NCI-H2107 treated with DMSO at 0.1 percent for 48 hours (cell line): ENCODE results near the gene UBE2D1.
"Not testable (repeated sequence)": the region's sequence is repeated elsewhere in the genome, so short reads cannot be mapped to it uniquely, and the experiment has no call there.

Experiments used
- DNase-seq: peaks from one replicate; lab custom pipeline; 2025; ENCODE audit not compliant: unreplicated experiment; lab: John Stamatoyannopoulos, UW

The UBE2D1 gene

GRCh38 chr10:58373442-58373827 lies 38.6 kb downstream of the UBE2D1 start:
- no peak for DNase-seq

DNA sequence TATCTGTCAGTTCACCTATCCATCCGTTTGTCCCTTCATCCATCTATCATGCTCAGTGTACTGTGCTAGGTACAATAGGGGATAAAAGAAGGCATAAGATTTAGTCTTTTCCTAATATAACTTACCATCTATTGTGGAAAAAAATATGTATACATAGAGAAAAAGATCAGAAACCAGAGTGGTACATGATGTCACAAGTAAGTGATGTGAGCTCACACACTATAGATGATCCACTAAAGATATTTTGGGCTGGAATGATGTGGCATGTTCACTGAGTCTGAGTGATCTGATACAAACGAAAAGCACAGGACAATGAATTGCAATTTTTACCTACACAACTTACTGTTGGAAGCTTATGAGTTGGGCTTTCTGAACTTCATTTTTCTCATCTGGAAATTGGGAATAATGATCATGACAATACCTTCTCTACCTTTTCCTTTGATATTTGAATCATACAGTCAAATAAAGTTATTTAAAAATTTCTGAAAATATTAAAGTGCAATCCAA lies 47.7 kb downstream of the UBE2D1 start:
- DNase-seq: no peak

DNA sequence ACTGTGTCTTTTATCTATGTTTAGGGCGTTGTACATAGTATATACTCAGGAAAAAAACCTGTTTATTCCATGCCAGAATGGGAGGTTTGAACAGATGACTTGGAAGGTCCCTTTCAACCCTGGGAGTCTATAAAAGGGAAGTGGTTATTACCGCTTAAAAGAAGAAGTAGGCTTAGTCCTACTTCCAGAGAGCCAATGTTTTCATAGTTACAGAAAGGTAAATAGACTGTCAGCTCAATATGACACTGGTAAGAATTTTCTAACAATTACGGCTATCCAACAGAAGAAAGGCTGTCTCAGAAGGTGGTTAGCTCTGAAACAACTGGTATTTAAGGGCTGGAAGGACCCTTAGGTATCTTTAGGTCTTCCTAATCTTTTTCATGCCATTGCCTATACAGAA lies 49.3 kb downstream of the UBE2D1 start:
- no peak for DNase-seq

- DNase-seq: no peak
Measured at GRCh38 chr10:58384544-58384998, 49.8 kb downstream of the UBE2D1 start.

DNA sequence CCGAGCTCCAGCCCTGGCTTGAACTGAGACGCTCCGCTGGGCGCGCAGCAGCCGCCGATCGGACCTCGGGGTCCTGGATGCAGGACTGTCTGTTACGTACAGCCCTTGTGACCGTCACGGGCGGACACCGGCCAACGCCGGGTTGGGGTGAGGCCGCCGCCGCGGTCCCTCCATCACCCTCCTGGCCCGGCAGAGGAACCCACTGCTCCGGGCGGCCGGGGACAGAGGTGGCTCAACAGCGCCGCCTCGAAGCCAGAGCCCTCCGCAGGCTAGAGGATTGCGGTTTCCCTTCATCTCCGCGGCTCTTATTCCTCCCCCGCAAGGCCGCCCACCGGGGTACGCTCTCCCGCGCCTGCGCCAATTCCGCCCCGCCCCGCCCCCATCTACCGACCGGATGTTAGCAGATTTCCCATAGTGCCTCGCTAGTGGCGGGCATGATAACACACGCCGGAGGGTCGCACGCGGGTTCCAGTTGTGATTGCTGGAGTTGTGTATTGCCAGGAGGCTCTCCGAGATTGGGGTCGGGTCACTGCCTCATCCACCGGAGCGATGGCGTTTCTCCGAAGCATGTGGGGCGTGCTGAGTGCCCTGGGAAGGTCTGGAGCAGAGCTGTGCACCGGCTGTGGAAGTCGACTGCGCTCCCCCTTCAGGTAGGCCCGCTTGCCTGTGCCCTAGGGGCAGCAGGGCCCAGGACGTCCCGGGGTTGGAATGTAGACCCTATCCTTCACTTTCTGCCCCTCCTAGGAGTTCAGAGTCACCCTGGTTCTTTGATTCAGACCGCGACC lies 50.4 kb downstream of the UBE2D1 start, which contains the start of gene TFAM:
TFAM (plus strand) TSS at position 412 of the 785 bp plus-strand sequence; CDS start at position 550, 138 bp downstream.
- DNase-seq: peak; percentile 29

DNA sequence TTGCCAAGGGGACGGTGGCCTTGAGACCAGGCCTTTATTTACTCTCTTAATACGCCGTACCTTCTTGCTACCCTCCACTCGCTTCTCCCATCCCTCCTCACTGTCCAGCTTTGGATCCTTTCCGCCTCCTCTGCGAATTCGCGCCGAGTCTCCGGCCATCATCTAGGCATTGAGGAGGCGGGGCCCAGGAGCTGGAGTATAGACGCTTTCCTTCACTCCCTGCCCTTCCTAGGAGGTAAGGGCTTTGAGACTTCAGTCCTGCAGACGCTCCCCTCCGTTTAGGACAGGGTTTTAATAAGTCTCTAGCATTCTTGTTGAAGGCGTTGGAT lies 50.9 kb downstream of the UBE2D1 start:
- no peak for DNase-seq

DNA sequence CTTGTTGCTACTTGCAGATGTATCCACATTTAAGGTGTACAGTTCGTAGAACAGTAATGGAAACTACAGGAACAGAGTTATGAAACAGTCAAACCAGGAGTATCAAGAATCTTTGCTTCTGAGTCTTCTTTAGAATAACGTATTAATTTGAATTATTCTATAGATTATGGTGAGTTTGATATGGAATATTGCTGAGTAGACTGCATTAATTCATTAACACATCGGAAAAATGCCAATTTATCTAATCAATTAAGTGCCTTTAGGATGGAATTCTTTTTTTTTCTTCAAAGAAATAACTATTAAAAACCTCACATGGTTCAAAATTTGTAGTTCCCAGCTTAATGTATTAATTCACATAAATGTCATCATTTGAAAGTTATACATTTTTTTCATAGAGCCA lies 54.2 kb downstream of the UBE2D1 start:
- no peak for DNase-seq

GRCh38 chr10:58393317-58393716 lies 58.5 kb downstream of the UBE2D1 start:
- DNase-seq: no peak

- no peak for DNase-seq
Measured at GRCh38 chr10:58394471-58394870, 59.7 kb downstream of the UBE2D1 start.

DNA sequence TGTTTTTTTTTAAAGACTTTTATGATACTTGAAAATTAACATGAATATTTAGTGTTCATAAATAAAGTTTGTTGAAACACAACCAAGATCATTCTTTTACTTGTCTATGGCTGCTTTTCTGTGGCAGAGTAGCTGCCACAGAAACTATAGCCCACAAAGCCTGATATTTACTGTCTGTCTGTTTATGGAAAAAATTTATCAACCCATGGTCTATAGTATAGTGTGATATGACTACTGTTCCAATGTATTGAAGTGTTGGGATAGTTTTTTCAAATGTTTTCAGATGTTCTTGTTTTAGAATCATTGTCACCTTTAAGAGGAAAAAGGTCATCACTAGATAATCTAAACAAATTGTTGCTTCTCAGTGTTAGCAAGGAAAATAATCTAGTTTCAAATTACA lies 61.3 kb downstream of the UBE2D1 start:
- no peak for DNase-seq

- no peak for DNase-seq
Measured at GRCh38 chr10:58397830-58398229, 63.0 kb downstream of the UBE2D1 start.

DNA sequence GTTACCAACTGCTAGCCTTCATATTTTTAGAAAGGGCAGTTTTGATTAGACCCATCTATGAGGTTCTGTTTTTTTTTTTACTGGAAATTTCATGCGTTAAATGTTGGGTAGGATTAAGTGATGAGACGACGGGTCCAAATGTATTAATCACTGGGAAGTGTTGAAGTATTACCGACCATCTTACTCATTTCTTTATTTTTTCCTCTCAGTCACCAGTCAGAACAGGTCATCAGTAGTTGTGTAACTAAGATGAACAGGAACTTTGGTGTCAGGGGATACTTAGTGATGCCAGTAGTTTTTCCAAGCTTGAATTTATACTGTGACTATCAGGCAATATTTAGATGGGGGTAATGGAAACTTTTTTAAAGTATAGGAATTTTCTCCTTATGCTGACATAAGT lies 64.6 kb downstream of the UBE2D1 start:
- no peak for DNase-seq

GRCh38 chr10:58400609-58401008 lies 65.8 kb downstream of the UBE2D1 start:
- DNase-seq: no peak

GRCh38 chr10:58404001-58404400 lies 69.2 kb downstream of the UBE2D1 start:
- no peak for DNase-seq

- no peak for DNase-seq
Measured at GRCh38 chr10:58409956-58410610, 75.3 kb downstream of the UBE2D1 start.

- DNase-seq: no peak
Measured at GRCh38 chr10:58412502-58412961, 77.7 kb downstream of the UBE2D1 start.

GRCh38 chr10:58414270-58415041 lies 79.7 kb downstream of the UBE2D1 start:
- DNase-seq: no peak

DNA sequence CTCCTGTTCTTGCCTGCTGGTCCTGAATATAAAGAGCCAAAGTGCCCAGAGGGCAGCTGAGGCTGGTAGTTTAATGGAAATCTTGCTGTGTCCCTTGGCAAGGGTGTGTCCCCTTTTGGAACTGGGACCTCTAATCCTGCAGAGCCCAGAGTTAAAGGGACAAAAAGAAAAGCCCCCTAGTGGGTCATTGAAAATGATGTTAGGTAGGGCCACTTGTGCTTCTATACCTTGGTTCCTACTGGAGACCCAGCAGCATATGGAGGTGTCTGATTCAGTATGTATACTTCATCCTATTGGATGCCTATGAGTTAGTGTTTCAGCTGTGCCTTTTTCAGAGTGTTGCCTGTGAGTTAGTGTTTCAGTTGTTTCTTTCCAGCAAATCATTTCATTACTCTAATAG lies 81.0 kb downstream of the UBE2D1 start:
- DNase-seq: no peak

DNA sequence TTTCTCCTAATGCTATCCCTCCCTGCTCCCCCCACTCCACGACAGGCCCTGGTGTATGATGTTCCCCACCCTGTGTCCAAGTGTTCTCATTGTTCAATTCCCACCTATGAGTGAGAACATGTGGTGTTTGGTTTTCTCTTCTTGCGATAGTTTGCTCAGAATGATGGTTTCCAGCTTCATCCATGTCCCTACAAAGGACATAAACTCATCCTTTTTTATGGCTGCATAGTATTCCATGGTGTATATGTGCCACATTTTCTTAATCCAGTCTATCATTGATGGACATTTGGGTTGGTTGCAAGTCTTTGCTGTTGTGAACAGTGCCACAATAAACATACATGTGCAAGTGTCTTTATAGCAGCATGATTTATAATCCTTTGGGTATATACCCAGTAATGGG lies 83.1 kb downstream of the UBE2D1 start:
- not testable (repeated sequence) for DNase-seq
